Measurements from ENCODE around the gene ANAPC4.

DNA sequence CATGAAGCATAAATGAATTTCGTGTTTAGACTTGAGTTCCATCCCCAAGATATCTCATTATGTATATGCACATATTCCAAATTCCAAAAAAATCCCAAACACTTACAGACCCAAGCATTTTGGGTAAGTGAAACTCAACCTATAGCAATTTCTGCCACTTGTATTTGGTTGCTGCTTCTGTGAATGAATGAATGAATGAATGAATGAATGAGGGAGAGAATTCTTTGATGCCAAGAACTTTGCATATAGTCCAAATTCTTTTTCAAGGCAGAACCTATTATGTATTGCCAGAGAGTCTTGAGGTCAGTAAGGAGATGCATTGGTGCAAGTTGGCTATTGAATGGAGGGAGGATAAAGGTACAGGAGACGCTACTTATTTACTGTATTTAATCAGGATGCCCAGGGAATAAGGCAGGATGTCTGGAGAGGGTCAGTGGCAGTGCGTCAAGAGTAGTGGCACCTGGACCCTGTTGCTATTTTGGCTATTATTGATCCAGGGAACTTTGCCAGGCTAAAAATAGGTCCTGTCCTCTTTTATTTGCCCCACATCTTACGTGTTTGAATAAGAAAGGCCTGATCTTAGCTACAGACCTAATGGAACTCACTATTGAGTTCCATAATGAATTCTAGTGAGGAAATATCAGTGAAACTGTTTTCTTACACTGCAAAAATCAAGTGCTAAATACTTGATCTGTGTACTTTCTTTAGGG, 33.9 kb downstream of the ANAPC4 start:
- no peak for TF ChIP-seq CTCF (conservative IDR thresholded peaks at IDR 0.05 in 1 of 2, IDR thresholded peaks at IDR 0.05 in 1 of 2; ENCODE audit: extremely low read depth in 1 of 2, insufficient read depth in 1 of 2, low read depth in 1 of 2, low read length in 2 of 2)
- no peak for TF ChIP-seq EZH2 (IDR thresholded peaks at IDR 0.05; ENCODE audit: borderline replicate concordance, low read length)
